Upper lobe of right lung (tissue), 1 donor: Measurements from ENCODE around the gene YIF1A. TPM values are rescaled to one million over a fixed set of nuclear protein-coding genes. Genes with fewer than 3 reads are reported as not detected.
"Not testable (repeated sequence)": the region's sequence is repeated elsewhere in the genome, so short reads cannot be mapped to it uniquely, and the experiment has no call there.

Source experiments
- ATAC-seq: fragments of 200-7000 bp; cut with Tn5 transposase; one replicate; pipeline ENCODE4 v1.9.1; 2020; ENCODE audit warnings: mild to moderate bottlenecking, moderate library complexity
- DNase-seq: peaks from one replicate; pipeline ENCODE4 v3.0.0-alpha.2; 2020
- H3K27ac ChIP-seq: fragments of 200-600 bp; one replicate; pipeline ENCODE4 v1.8.0; 2022
- H3K27me3 ChIP-seq: fragments of 200-600 bp; one replicate; pipeline ENCODE4 v1.8.0; 2022; ENCODE audit warnings: mild to moderate bottlenecking
- H3K36me3 ChIP-seq: fragments of 200-600 bp; one replicate; pipeline ENCODE4 v1.8.0; 2022
- H3K4me1 ChIP-seq: fragments of 200-600 bp; one replicate; pipeline ENCODE4 v1.8.0; 2022
- H3K4me3 ChIP-seq: fragments of 200-600 bp; one replicate; pipeline ENCODE4 v1.8.0; 2022; ENCODE audit warnings: mild to moderate bottlenecking
- H3K9me3 ChIP-seq: fragments of 200-600 bp; one replicate; pipeline ENCODE4 v1.8.0; 2022
- CTCF ChIP-seq: fragments of 200-600 bp; IDR thresholded peaks from one replicate; pipeline ENCODE4 v1.8.0; 2022; ENCODE audit warnings: antibody characterized with exemption
- intact Hi-C: fragments of 100-400 bp; cut with DNase I; formaldehyde crosslinking; loops from one replicate; pipeline ENCODE4 v1.11.0; 2022
- total RNA-seq: library from RNA; stranded (reverse); fragmentation: NEBNext Ultra II Directional; extraction: Animal tissue kit (Norgen Biotek cat#: 25700); gene quantifications from one replicate; pipeline ENCODE4 v1.2.1, GENCODE V29; 2021
- donor health status: DM: no; HTN: yes; CAD: no; lungs with severe emphysema.

The YIF1A gene
- total RNA-seq, 1 donor from 2014 or later, result 66.9 TPM

- Histone ChIP-seq H3K4me3 (no peak overlapping the region), H3K36me3 (no peaks in the 10 kb centered on the region), H3K9me3 (no peaks in the 10 kb centered on the region), H3K27ac (no peak overlapping the region), H3K27me3 (no peaks in the 10 kb centered on the region), H3K4me1 (peaks cover 12% of the 10 kb centered on the region)
- DNase-seq (no peak), ATAC-seq (no peak)
- TF ChIP-seq CTCF, result no peak
- intact Hi-C loops, result no loop called here
These were observed 27.4 kb downstream of the YIF1A start for GRCh38 chr11:66261578-66261977.

GRCh38 chr11:66259956-66260355 lies 29.0 kb downstream of the YIF1A start:
- H3K27ac ChIP-seq, result no peak overlapping the region

GRCh38 chr11:66259225-66259624 lies 29.7 kb downstream of the YIF1A start:
- TF ChIP-seq CTCF, result no peak
- intact Hi-C loops, result no loop called here
- H3K4me3 ChIP-seq, result no peak overlapping the region
- no peaks in the 10 kb centered on the region for H3K27me3 ChIP-seq
- H3K27ac ChIP-seq, result no peak overlapping the region
- no peaks in the 10 kb centered on the region for H3K9me3 ChIP-seq
- H3K4me1 ChIP-seq, result peaks cover 12% of the 10 kb centered on the region
- ATAC-seq, result no peak
- DNase-seq, result no peak
- no peaks in the 10 kb centered on the region for H3K36me3 ChIP-seq

More at GRCh38 chr11:66259956-66260355, 29.0 kb downstream of the YIF1A start:
- no peak for DNase-seq
- TF ChIP-seq CTCF, result no peak
- no peaks in the 10 kb centered on the region for H3K27me3 ChIP-seq
- H3K9me3 ChIP-seq, result no peaks in the 10 kb centered on the region
- H3K36me3 ChIP-seq, result no peaks in the 10 kb centered on the region
- intact Hi-C loops, result no loop called here
- peaks cover 12% of the 10 kb centered on the region for H3K4me1 ChIP-seq
- no peak overlapping the region for H3K4me3 ChIP-seq
- ATAC-seq, result no peak

GRCh38 chr11:66258473-66258893 lies 30.5 kb downstream of the YIF1A start:
- intact Hi-C loops, result no loop called here
- Histone ChIP-seq H3K4me3 (peak overlapping the region; percentile 97), H3K9me3 (no peaks in the 10 kb centered on the region), H3K4me1 (peaks cover 12% of the 10 kb centered on the region), H3K27me3 (no peaks in the 10 kb centered on the region), H3K27ac (peak overlapping the region; percentile 32), H3K36me3 (no peaks in the 10 kb centered on the region)
- no peak for ATAC-seq
- TF ChIP-seq CTCF, result no peak
- no peak for DNase-seq

- H3K4me3 ChIP-seq, H3K4me1 ChIP-seq, H3K27me3 ChIP-seq, ATAC-seq, H3K27ac ChIP-seq, H3K9me3 ChIP-seq, H3K36me3 ChIP-seq, DNase-seq, intact Hi-C loops: not testable (repeated sequence)
These were observed 35.9 kb downstream of the YIF1A start for GRCh38 chr11:66253081-66253480.

GRCh38 chr11:66251809-66252208 lies 37.1 kb downstream of the YIF1A start:
- no peaks in the 10 kb centered on the region for H3K36me3 ChIP-seq
- ATAC-seq, result no peak
- H3K27ac ChIP-seq, result no peak overlapping the region
- H3K4me3 ChIP-seq, result no peak overlapping the region
- no peak for TF ChIP-seq CTCF
- no peaks in the 10 kb centered on the region for H3K9me3 ChIP-seq
- intact Hi-C loops, result no loop called here
- DNase-seq, result no peak
- peaks cover 1% of the 10 kb centered on the region for H3K4me1 ChIP-seq
- H3K27me3 ChIP-seq, result no peaks in the 10 kb centered on the region
